Kidney epithelial cell (primary cell): Measurements from ENCODE around the gene RSPH9. TPM values are rescaled to one million over a fixed set of nuclear protein-coding genes. Genes with fewer than 3 reads are reported as not detected.
A peak's percentile ranks its signal among the peaks of the same experiment; 100 is the strongest.

Experiments used
- DNase-seq: peaks from one replicate; pipeline ENCODE4 v3.0.0-alpha.2; 2010; ENCODE audit warnings: low read depth
- H3K27me3 ChIP-seq: 2 replicates; pipeline ENCODE4 v1.6.0; 2011; ENCODE audit warnings: low read length; ENCODE audit not compliant: control insufficient read depth, insufficient read depth
- H3K36me3 ChIP-seq: 2 replicates; pipeline ENCODE4 v1.5.1; 2011; ENCODE audit warnings: low read length; ENCODE audit not compliant: control insufficient read depth, insufficient read depth
- H3K4me3 ChIP-seq: 2 replicates; pipeline ENCODE4 v1.5.1; 2011; ENCODE audit warnings: low read depth, mild to moderate bottlenecking, control low read depth, low read length
- CTCF ChIP-seq: IDR thresholded peaks from 2 replicates; pipeline ENCODE4 v1.5.1; 2011; ENCODE audit warnings: mild to moderate bottlenecking, moderate library complexity, low read length, control low read depth, inconsistent platforms; ENCODE audit not compliant: insufficient read depth, poor library complexity, severe bottlenecking
- total RNA-seq: library from RNA; depleted of rRNA; stranded (reverse); fragments of >200 nt; gene quantifications from 2 replicates; pipeline ENCODE4 v1.2.3, GENCODE V29; 2015

Gene RSPH9
- total RNA-seq, 1 donor from 2014 or later: 0.08 TPM

GRCh38 chr6:43682724-43683429 is 38.0 kb downstream of the RSPH9 start:
- H3K27me3 ChIP-seq: no peaks in the 10 kb centered on the region
- DNase-seq: no peak
- no peak for TF ChIP-seq CTCF
- peaks cover 4% of the 10 kb centered on the region for H3K36me3 ChIP-seq
- no peak overlapping the region for H3K4me3 ChIP-seq

- DNase-seq: no peak
- Histone ChIP-seq H3K36me3 (peaks cover 2% of the 10 kb centered on the region), H3K27me3 (no peaks in the 10 kb centered on the region), H3K4me3 (no peak overlapping the region)
- no peak for TF ChIP-seq CTCF
Measured at GRCh38 chr6:43683708-43684455, 39.0 kb downstream of the RSPH9 start.

- peak overlapping the region; percentile 72 for H3K4me3 ChIP-seq
- DNase-seq: no peak
- no peak for TF ChIP-seq CTCF
- peaks cover 2% of the 10 kb centered on the region for H3K36me3 ChIP-seq
- H3K27me3 ChIP-seq: no peaks in the 10 kb centered on the region
Measured at GRCh38 chr6:43687079-43687436, 42.2 kb downstream of the RSPH9 start.

- DNase-seq: peak; percentile 38
- H3K27me3 ChIP-seq: no peaks in the 10 kb centered on the region
Measured at GRCh38 chr6:43687437-43688347, 42.9 kb downstream of the RSPH9 start, which contains the start of gene MRPS18A. MRPS18A (minus strand) TSS chr6:43687791; CDS start chr6:43687779, 12 bp downstream.

GRCh38 chr6:43689421-43689820 is 44.6 kb downstream of the RSPH9 start:
- H3K4me3 ChIP-seq: no peak overlapping the region
- no peak for DNase-seq
- H3K27me3 ChIP-seq: no peaks in the 10 kb centered on the region
- TF ChIP-seq CTCF: no peak
- no peaks in the 10 kb centered on the region for H3K36me3 ChIP-seq

More at GRCh38 chr6:43687437-43688347, 42.9 kb downstream of the RSPH9 start, which contains the start of gene MRPS18A:
- no peak for TF ChIP-seq CTCF
- peaks cover 1% of the 10 kb centered on the region for H3K36me3 ChIP-seq
- peak within 1 kb of the TSS; percentile 72 for H3K4me3 ChIP-seq
